Thymus (tissue), 11 donors: Measurements from ENCODE around the gene CD6. TPM values are rescaled to one million over a fixed set of nuclear protein-coding genes. Genes with fewer than 3 reads are reported as not detected.
A peak's percentile ranks its signal among the peaks of the same experiment; 100 is the strongest.

Source experiments
- DNase-seq, 9 donors: peaks; one replicate each; pipeline ENCODE4 v3.0.0-alpha.2; 2013; ENCODE audit warnings: low spot score in 9 of 9, low read depth in 6 of 9, missing footprints in 1 of 9
- H3K27ac ChIP-seq, 2 donors: one replicate each; pipeline ENCODE4 v1.5.1; 2013; ENCODE audit warnings: control low read depth in 1 of 2, low read depth in 1 of 2, low read length in 1 of 2, mild to moderate bottlenecking in 1 of 2, moderate library complexity in 1 of 2
- H3K27me3 ChIP-seq, 2 donors: one replicate each; pipeline ENCODE4 v1.5.1; 2013; ENCODE audit warnings: low read length in 1 of 2; ENCODE audit not compliant: control insufficient read depth in 2 of 2, insufficient read depth in 1 of 2
- H3K36me3 ChIP-seq, 2 donors: one replicate each; pipeline ENCODE4 v1.5.1; 2013; ENCODE audit warnings: low read length in 1 of 2, mild to moderate bottlenecking in 1 of 2, moderate library complexity in 1 of 2; ENCODE audit not compliant: control insufficient read depth in 2 of 2, insufficient read depth in 2 of 2
- H3K4me1 ChIP-seq, 2 donors: one replicate each; pipeline ENCODE4 v1.5.1; 2013; ENCODE audit warnings: low read length in 2 of 2; ENCODE audit not compliant: control insufficient read depth in 2 of 2, insufficient read depth in 2 of 2
- H3K4me3 ChIP-seq, 2 donors: one replicate each; pipeline ENCODE4 v1.5.1; 2013; ENCODE audit warnings: low read length in 2 of 2, control low read depth in 1 of 2, mild to moderate bottlenecking in 1 of 2
- H3K9me3 ChIP-seq, 2 donors: one replicate each; pipeline ENCODE4 v1.5.1; 2013; ENCODE audit warnings: low read length in 1 of 2, mild to moderate bottlenecking in 1 of 2; ENCODE audit not compliant: control insufficient read depth in 2 of 2, insufficient read depth in 1 of 2
- WGBS: extraction: QIAGEN DNeasy Blood & Tissue Kit; methylation state at CpG from one replicate; pipeline ENCODE4 v1.1.7; 2013; 5-methylcytosine and 5-hydroxymethylcytosine counted together
- polyA plus RNA-seq: library from polyadenylated mRNA; stranded (reverse); fragments of 200-250 nt; gene quantifications from one replicate; pipeline ENCODE4 v1.2.3, GENCODE V29; 2013
- total RNA-seq: library from RNA; stranded (reverse); fragments of 120-200 nt; gene quantifications from one replicate; pipeline ENCODE4 v1.2.4, GENCODE V29; 2013
- donor health status: healthy.

CD6 gene
- total and polyA plus RNA-seq, 2 donors = 30.7 to 74.1 TPM

- no peak for DNase-seq
- WGBS = 96% methylated on average over 16 of the region's 16 CpGs
Measured at GRCh38 chr11:61054927-61055562, 83.6 kb downstream of the CD6 start.

GRCh38 chr11:61055776-61056175, 84.3 kb downstream of the CD6 start:
- Histone ChIP-seq H3K27ac (no peak overlapping the region), H3K27me3 (no peaks in the 10 kb centered on the region), H3K36me3 (no peaks in the 10 kb centered on the region), H3K9me3 (no peaks in the 10 kb centered on the region), H3K4me1 (peaks cover 7 to 37% of the 10 kb centered on the region in 2 donors), H3K4me3 (no peak overlapping the region)
- 98% methylated on average over 8 of the region's 8 CpGs for WGBS
- no peak for DNase-seq

More at GRCh38 chr11:61054927-61055562, 83.6 kb downstream of the CD6 start:
- Histone ChIP-seq H3K9me3 (no peaks in the 10 kb centered on the region), H3K27ac (no peak overlapping the region), H3K27me3 (no peaks in the 10 kb centered on the region), H3K4me1 (peaks cover 7 to 30% of the 10 kb centered on the region in 2 donors), H3K4me3 (no peak overlapping the region), H3K36me3 (no peaks in the 10 kb centered on the region)

- peaks cover 8 to 45% of the 10 kb centered on the region in 2 donors for H3K4me1 ChIP-seq
- H3K9me3 ChIP-seq = no peaks in the 10 kb centered on the region
- DNase-seq = no peak
- no peak overlapping the region for H3K4me3 ChIP-seq
- H3K27me3 ChIP-seq = no peaks in the 10 kb centered on the region
- H3K27ac ChIP-seq = no peak overlapping the region
- H3K36me3 ChIP-seq = no peaks in the 10 kb centered on the region
- 98% methylated on average over 6 of the region's 6 CpGs for WGBS
Measured at GRCh38 chr11:61056571-61056970, 85.1 kb downstream of the CD6 start.

GRCh38 chr11:61056981-61057380, 85.5 kb downstream of the CD6 start:
- no peaks in the 10 kb centered on the region for H3K27me3 ChIP-seq
- no peak overlapping the region for H3K4me3 ChIP-seq
- no peak for DNase-seq
- peaks cover 10 to 48% of the 10 kb centered on the region in 2 donors for H3K4me1 ChIP-seq
- no peaks in the 10 kb centered on the region for H3K36me3 ChIP-seq
- H3K9me3 ChIP-seq = no peaks in the 10 kb centered on the region
- no peak overlapping the region for H3K27ac ChIP-seq
- 86% methylated on average over 7 of the region's 7 CpGs for WGBS

- Histone ChIP-seq H3K27me3 (no peaks in the 10 kb centered on the region), H3K36me3 (no peaks in the 10 kb centered on the region), H3K4me3 (no peak overlapping the region), H3K27ac (no peak overlapping the region), H3K4me1 (peaks cover 10 to 46% of the 10 kb centered on the region in 2 donors), H3K9me3 (no peaks in the 10 kb centered on the region)
- DNase-seq = no peak
- 94% methylated on average over 12 of the region's 12 CpGs for WGBS
Measured at GRCh38 chr11:61057615-61058014, 86.1 kb downstream of the CD6 start.

- DNase-seq = no peak
- 96% methylated on average over 14 of the region's 14 CpGs for WGBS
- no peak overlapping the region for H3K27ac ChIP-seq
Measured at GRCh38 chr11:61058583-61059259, 87.2 kb downstream of the CD6 start.

GRCh38 chr11:61059260-61059752, 87.8 kb downstream of the CD6 start:
- Histone ChIP-seq H3K36me3 (no peaks in the 10 kb centered on the region), H3K4me3 (no peak overlapping the region), H3K27me3 (no peaks in the 10 kb centered on the region), H3K9me3 (no peaks in the 10 kb centered on the region), H3K27ac (no peak overlapping the region), H3K4me1 (peaks cover 3 to 39% of the 10 kb centered on the region in 2 donors)
- DNase-seq = no peak
- WGBS = 84% methylated on average over 8 of the region's 8 CpGs

More at GRCh38 chr11:61058583-61059259, 87.2 kb downstream of the CD6 start:
- Histone ChIP-seq H3K27me3 (no peaks in the 10 kb centered on the region), H3K4me3 (no peak overlapping the region), H3K9me3 (no peaks in the 10 kb centered on the region), H3K36me3 (no peaks in the 10 kb centered on the region), H3K4me1 (peaks cover 3 to 40% of the 10 kb centered on the region in 2 donors)

GRCh38 chr11:61061081-61061826, 89.8 kb downstream of the CD6 start:
- peaks cover 3 to 49% of the 10 kb centered on the region in 2 donors for H3K4me1 ChIP-seq
- H3K9me3 ChIP-seq = no peaks in the 10 kb centered on the region
- WGBS = 72% methylated on average over 13 of the region's 13 CpGs
- H3K27ac ChIP-seq = peak overlapping the region in 1 of 2 donors; percentile 64
- DNase-seq = peak in 1 of 9 donors; percentile 69
- no peak overlapping the region for H3K4me3 ChIP-seq
- H3K36me3 ChIP-seq = no peaks in the 10 kb centered on the region
- H3K27me3 ChIP-seq = no peaks in the 10 kb centered on the region
